GM21360 (cell line): ENCODE data around the gene PCDHB16.
"Not testable (repeated sequence)": the region's sequence is repeated elsewhere in the genome, so short reads cannot be mapped to it uniquely, and the experiment has no call there.

Source experiments
- ATAC-seq: cut with Tn5 transposase; IDR thresholded peaks from one replicate; pipeline ENCODE4 v1.9.1; 2021; ENCODE audit warnings: mild to moderate bottlenecking, moderate library complexity; ENCODE audit not compliant: unreplicated experiment

The PCDHB16 gene

GRCh38 chr5:141180313-141180712, 1.9 kb upstream of the PCDHB16 start:
- ATAC-seq: no peak

GRCh38 chr5:141184117-141184855, 2.1 kb downstream of the PCDHB16 start:
- ATAC-seq: not testable (repeated sequence)

- ATAC-seq: no peak
Observed at GRCh38 chr5:141186897-141187512, 4.8 kb downstream of the PCDHB16 start, which contains the start of gene PCDHB9. TSS of gene PCDHB9 (plus strand) at chr5:141187161. CDS start at chr5:141187319, 158 bp downstream.

- not testable (repeated sequence) for ATAC-seq
Observed at GRCh38 chr5:141188682-141189081, 6.5 kb downstream of the PCDHB16 start.

GRCh38 chr5:141189131-141189530, 6.9 kb downstream of the PCDHB16 start:
- not testable (repeated sequence) for ATAC-seq

GRCh38 chr5:141192110-141192725, 10.0 kb downstream of the PCDHB16 start, which contains the start of gene PCDHB10:
TSS of gene PCDHB10 (plus strand) at chr5:141192353. CDS start at chr5:141192553, 200 bp downstream.
- no peak for ATAC-seq

GRCh38 chr5:141194332-141194731, 12.1 kb downstream of the PCDHB16 start:
- not testable (repeated sequence) for ATAC-seq

GRCh38 chr5:141196363-141196762, 14.2 kb downstream of the PCDHB16 start:
- ATAC-seq: no peak

GRCh38 chr5:141199359-141200235, 17.4 kb downstream of the PCDHB16 start, which contains the start of gene PCDHB11:
TSS of gene PCDHB11 (plus strand) at chr5:141199627. CDS start at chr5:141199775, 148 bp downstream.
- ATAC-seq: no peak

GRCh38 chr5:141201126-141201525, 18.9 kb downstream of the PCDHB16 start:
- ATAC-seq: not testable (repeated sequence)

- ATAC-seq: not testable (repeated sequence)
Observed at GRCh38 chr5:141201646-141202045, 19.5 kb downstream of the PCDHB16 start.

- ATAC-seq: no peak
Observed at GRCh38 chr5:141208478-141208877, 26.3 kb downstream of the PCDHB16 start, which contains the start of gene PCDHB12. TSS of gene PCDHB12 (plus strand) at chr5:141208719. CDS start at chr5:141208908, 189 bp downstream.

GRCh38 chr5:141210281-141210680, 28.1 kb downstream of the PCDHB16 start:
- not testable (repeated sequence) for ATAC-seq

GRCh38 chr5:141210849-141211248, 28.7 kb downstream of the PCDHB16 start:
- not testable (repeated sequence) for ATAC-seq

GRCh38 chr5:141213656-141214339, 31.6 kb downstream of the PCDHB16 start, which contains the start of gene PCDHB13:
TSS of gene PCDHB13 (plus strand) at chr5:141213919. CDS start at chr5:141214124, 205 bp downstream.
- ATAC-seq: not testable (repeated sequence)

- ATAC-seq: not testable (repeated sequence)
Observed at GRCh38 chr5:141214583-141214982, 32.4 kb downstream of the PCDHB16 start.

GRCh38 chr5:141215504-141215903, 33.3 kb downstream of the PCDHB16 start:
- ATAC-seq: not testable (repeated sequence)

GRCh38 chr5:141216035-141216434, 33.8 kb downstream of the PCDHB16 start:
- not testable (repeated sequence) for ATAC-seq

GRCh38 chr5:141223112-141223783, 41.1 kb downstream of the PCDHB16 start, which contains the start of gene PCDHB14:
TSS of gene PCDHB14 (plus strand) at chr5:141223343. CDS start at chr5:141223506, 163 bp downstream.
- no peak for ATAC-seq
